GM21390 (cell line): Measurements from ENCODE around the gene OTUD1.
"Not testable (repeated sequence)": the region's sequence is repeated elsewhere in the genome, so short reads cannot be mapped to it uniquely, and the experiment has no call there.

Experiments used
- ATAC-seq: cut with Tn5 transposase; IDR thresholded peaks from one replicate; pipeline ENCODE4 v1.9.1; 2021; ENCODE audit not compliant: unreplicated experiment

OTUD1 gene, protein sequence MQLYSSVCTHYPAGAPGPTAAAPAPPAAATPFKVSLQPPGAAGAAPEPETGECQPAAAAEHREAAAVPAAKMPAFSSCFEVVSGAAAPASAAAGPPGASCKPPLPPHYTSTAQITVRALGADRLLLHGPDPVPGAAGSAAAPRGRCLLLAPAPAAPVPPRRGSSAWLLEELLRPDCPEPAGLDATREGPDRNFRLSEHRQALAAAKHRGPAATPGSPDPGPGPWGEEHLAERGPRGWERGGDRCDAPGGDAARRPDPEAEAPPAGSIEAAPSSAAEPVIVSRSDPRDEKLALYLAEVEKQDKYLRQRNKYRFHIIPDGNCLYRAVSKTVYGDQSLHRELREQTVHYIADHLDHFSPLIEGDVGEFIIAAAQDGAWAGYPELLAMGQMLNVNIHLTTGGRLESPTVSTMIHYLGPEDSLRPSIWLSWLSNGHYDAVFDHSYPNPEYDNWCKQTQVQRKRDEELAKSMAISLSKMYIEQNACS

GRCh38 chr10:23438547-23439451 lies at the start of gene OTUD1:
Gene OTUD1, plus strand, starts transcription at chr10:23439075. Its CDS starts 383 bp downstream, at chr10:23439458.
- peak; percentile 81 for ATAC-seq

- not testable (repeated sequence) for ATAC-seq
Measured at GRCh38 chr10:23390408-23390807, 48.5 kb upstream of the OTUD1 start.

DNA sequence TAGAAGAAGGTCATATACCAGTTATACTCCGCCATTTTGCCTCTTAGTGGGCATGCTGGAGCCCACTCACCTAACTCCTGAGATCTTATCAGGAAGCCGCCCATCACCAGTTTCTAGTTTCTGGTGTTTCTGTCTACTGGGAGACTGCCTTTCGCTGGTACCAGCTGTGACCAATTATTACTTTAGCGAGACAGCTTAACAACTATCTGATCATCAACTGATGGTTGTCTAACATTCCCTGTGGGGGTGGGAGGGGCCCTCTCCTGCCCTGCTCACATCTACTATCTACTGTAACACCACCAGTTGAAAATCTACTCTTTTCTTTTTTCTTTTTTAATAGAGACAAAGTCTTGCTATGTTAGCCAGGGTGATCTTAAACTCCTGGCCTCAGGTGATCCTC lies 48.1 kb upstream of the OTUD1 start:
- no peak for ATAC-seq

- ATAC-seq, result no peak
Measured at GRCh38 chr10:23391821-23392220, 47.1 kb upstream of the OTUD1 start.

GRCh38 chr10:23395017-23395416 lies 43.9 kb upstream of the OTUD1 start:
- no peak for ATAC-seq

DNA sequence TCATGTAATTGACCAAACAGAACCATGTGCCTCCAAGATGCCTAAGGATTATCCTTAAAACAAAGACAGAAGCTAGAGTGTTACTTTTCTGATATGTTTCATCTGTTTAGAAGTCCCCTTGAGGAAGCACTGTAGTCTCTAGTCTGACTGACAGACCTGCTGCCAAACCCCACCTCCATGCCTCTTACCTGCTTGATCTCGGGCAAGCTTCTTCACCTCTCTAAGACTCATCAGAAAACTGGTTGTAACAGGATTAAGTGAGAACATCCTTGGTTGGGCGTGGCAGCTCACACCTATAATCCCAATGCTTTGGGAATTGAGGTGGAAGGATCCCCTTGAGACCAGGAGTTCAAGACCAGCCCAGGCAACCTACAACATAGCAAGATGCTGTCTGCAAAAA lies 42.2 kb upstream of the OTUD1 start:
- ATAC-seq, result no peak

DNA sequence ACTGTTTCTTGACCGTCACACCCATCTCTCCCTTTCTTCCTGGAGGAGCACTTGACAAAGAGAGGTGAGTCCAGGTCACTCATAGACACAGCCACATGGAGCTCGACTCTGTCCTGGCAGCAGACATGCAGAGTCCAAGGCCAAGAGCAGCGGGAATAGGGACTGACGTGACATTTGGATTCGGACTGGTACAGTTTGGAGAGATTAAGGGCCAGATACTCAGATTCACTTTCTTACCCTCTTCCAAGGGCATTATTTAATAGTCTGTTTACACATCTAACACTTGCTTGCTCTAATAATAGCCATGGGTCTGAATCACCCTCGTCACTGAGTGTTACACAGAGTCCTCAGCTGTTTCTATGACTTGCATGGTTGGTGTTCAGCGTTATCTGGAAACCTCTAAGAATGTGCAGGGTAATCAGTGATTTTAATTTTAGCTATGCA lies 39.2 kb upstream of the OTUD1 start:
- no peak for ATAC-seq

GRCh38 chr10:23402856-23403255 lies 36.0 kb upstream of the OTUD1 start:
- ATAC-seq, result no peak

DNA sequence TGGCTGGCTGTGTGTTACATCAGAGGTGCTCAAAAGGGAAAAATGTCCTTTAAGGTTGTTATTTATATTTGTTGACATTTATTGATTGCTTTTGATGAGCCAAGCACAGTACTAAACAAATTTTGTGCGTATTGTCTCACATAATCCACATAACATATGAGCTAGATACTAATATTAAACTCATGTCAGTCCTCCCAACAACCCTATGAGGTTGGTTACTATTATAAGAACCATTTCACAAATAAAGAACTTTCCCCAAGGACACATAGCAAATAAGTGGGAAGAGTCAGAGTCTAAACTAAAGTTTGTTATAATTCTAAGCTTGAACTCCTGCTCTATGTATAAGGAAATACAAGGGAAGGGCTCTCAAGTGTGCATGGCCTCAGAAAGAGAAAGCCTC lies 35.6 kb upstream of the OTUD1 start:
- no peak for ATAC-seq

GRCh38 chr10:23403719-23404118 lies 35.2 kb upstream of the OTUD1 start:
- ATAC-seq, result no peak

GRCh38 chr10:23404461-23404980 lies 34.4 kb upstream of the OTUD1 start:
- no peak for ATAC-seq

- ATAC-seq, result no peak
Measured at GRCh38 chr10:23405540-23405939, 33.3 kb upstream of the OTUD1 start.

DNA sequence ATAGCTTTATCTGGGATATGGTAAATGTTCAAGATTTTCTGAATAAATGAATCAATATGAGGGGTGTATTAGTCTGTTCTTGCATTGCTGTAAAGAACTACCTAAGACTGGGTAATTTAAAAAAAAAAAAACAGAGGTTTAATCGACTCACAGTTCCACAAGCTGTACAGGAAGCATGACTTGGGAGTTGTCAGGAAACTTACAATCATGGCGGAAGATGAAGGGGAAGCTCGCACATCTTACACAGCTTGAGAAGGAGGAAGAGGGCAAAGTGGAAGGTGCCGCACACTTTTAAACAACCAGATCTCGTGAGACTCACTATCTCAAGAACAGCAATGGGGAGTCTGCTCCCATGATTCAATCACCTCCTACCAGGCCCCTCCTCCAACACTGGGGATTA lies 32.5 kb upstream of the OTUD1 start:
- ATAC-seq, result no peak

DNA sequence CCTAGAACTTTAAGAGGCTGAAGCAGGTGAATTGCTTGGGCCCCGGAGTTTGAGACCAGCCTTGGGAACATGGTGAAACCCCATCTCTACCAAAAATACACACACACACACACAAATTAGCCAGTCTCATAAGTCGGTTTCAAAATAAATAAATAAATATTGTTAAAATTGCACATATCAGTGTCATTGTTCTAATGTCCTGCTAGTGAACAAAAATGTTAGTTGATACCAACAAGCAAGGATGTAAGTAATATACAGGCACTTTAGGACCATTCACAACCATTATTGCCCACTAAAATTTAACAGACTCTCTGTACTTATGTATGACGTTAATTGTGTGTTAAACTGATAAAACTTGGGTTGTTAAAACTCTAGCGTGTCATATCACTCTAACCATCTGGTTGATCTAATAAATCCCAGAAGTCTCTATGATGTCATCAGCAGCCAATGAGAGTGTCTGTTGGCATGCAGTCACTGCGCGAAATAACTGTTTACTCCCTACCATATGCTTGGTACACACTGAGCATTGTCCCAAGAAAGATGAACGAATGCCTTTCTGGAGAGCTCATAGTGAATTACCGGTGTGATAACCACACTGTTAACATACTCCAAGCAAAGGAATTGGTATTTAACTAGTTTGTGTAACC lies 30.4 kb upstream of the OTUD1 start:
- ATAC-seq, result no peak

DNA sequence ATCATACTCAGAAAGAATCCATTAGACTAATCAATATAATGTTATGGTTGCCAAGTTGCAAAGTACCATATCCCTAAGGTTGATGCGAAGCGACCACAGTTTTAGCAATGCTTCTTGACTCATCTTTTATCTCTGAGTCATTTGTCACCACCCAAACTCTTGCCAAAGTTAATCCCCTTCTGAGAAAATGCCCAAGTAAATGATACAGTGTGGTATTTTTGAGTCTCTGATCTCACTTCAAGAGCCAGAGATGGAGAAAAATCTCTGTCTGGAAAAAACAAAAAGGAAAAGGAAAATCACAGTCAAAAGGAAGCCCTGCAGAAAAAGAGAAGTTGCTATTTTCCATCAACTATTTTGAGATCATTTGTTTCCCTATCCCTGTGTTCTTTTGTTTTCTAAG lies 26.7 kb upstream of the OTUD1 start:
- ATAC-seq, result no peak

DNA sequence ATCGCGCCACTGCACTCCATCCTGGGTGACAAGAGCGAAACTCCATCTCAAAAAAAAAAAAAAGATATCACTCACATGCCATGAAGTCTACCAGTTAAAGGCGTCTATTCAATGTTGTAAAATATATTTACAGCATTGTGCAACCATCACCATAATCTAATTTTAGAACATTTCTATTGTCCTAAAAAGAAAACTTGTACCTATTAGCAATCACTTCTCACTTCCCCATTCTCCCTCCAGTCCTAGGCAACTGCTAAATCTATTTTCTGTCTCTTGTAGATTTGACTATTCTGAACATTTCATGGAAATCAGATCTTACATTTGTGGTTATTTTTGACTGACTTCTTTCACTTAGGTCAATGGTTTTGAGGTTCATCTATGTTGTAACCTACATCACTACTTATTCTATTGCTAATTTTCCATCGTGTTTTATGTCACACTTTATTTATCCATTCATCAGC lies 25.2 kb upstream of the OTUD1 start:
- ATAC-seq, result peak; percentile 95

DNA sequence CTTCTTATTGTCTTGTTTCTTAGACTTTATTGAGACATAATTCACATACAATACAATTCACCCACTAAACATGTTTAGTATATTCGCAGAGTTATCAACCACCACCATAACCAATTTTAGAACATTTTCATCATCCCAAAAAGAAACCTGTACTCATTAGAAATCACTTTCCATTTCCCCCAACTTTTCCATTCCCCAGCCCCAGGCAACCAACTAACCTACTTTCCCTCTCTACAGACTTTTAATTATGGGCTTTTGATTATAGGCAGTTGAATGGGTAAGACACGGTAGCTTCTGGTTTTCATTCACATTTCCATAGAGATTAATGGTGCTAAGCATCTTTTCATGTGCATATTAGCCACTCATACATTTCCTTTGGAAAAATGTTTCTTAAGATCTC lies 24.2 kb upstream of the OTUD1 start:
- ATAC-seq, result no peak

- no peak for ATAC-seq
Measured at GRCh38 chr10:23417254-23417653, 21.6 kb upstream of the OTUD1 start.

DNA sequence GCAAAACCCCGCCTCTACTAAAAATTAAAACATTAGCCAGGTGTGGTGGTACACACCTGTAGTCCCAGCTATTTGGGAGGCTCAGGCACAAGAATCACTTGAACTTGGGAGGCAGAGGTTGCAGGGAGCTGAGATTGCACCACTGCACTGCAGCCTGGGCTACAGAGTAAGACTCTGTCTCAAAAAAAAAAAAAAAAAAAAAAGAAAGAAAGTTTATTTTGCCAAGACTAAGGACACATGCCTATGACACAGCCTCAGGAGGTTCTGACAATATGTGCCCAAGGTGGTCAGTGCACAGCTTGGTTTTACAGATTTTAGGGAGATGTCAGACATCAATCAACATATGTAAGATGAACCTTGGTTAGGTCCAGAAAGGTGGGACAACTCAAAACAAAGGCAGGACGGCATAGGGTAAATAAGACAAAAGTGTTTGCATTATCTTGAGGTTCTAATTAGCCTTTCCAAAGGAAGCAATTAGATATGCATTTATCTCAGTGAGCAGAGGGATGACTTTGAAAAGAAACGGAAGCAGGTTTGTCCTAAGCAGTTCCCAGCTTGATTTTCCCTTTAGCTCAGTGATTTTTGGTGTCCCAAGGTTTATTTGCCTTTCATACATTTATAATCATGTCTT lies 20.7 kb upstream of the OTUD1 start:
- no peak for ATAC-seq

DNA sequence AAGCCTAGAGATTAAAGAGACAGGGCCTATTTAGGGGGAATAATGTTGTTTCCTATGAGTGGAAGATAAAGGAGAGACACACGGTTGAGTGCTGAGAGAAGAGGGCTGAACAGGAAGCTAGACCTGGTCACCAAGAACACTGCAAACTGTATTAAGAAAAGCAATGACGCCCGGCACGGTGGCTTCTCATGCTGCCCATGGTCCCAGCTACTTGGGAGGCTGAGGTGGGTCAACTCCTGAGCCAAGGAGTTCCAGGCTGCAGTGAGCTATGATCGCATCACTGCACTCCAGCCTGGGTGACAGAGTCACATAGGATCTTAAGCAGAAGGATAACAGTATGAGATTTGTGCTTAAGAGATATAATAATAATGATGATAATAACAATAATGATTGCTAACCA lies 19.7 kb upstream of the OTUD1 start:
- ATAC-seq, result no peak
